Measurements from ENCODE around the gene SSPN. TPM values are rescaled to one million over a fixed set of nuclear protein-coding genes. Genes with fewer than 3 reads are reported as not detected.

Gene SSPN
- total and polyA plus RNA-seq, 8 donors = 0.61 to 11.9 (median 4.4) TPM

DNA sequence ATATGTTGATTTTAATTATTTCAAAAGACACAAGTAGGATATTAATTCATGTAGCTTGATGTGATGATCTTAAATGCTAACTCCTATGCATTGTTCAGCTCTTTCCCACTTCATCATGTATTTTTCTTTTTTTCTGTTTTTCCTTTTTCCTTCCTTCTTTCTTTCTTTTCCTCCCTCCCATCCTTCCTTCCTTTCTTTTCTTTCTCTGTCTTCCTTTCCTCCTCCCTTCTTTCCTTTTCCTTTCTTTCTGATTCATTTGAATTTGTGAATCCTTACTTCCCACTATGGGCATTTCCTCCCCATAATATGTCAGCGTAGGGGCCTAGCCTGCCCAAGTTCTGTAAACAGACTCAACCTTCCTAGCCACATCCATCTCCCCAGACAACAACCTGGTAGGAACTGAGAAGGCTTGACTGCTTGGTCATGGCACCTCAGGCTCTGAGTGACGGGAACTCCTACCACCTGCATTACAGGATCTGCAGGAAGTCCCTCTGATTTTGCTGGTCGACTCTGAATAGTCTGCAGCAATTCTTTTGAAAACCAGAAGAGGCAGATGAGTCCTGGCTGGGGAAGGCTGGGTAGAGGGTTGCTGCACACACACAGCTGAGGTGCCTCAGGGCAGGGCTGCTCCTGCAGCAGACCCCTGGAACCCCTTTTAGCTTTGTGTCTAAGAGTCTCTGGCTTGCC lies 37.2 kb upstream of the SSPN start:
- intact Hi-C loops (cut with DNase I) = no loop called here
- Histone ChIP-seq H3K9me3 (no peaks in the 10 kb centered on the region), H3K4me1 (peaks cover 6 to 20% (median 19%) of the 10 kb centered on the region in 3 donors), H3K4me3 (no peak overlapping the region), H3K27ac (no peak overlapping the region), H3K36me3 (no peaks in the 10 kb centered on the region), H3K27me3 (no peaks in the 10 kb centered on the region)
- no peak for DNase-seq
- ATAC-seq = peak in 1 of 4 donors; percentile 9
- WGBS, 2 donors = 70 to 72% methylated on average over 3 of the region's 3 CpGs
- TF ChIP-seq, protein P1, sequence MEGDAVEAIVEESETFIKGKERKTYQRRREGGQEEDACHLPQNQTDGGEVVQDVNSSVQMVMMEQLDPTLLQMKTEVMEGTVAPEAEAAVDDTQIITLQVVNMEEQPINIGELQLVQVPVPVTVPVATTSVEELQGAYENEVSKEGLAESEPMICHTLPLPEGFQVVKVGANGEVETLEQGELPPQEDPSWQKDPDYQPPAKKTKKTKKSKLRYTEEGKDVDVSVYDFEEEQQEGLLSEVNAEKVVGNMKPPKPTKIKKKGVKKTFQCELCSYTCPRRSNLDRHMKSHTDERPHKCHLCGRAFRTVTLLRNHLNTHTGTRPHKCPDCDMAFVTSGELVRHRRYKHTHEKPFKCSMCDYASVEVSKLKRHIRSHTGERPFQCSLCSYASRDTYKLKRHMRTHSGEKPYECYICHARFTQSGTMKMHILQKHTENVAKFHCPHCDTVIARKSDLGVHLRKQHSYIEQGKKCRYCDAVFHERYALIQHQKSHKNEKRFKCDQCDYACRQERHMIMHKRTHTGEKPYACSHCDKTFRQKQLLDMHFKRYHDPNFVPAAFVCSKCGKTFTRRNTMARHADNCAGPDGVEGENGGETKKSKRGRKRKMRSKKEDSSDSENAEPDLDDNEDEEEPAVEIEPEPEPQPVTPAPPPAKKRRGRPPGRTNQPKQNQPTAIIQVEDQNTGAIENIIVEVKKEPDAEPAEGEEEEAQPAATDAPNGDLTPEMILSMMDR (IDR thresholded peaks at IDR 0.05) = no peak
- FAIRE-seq = no peak

DNA sequence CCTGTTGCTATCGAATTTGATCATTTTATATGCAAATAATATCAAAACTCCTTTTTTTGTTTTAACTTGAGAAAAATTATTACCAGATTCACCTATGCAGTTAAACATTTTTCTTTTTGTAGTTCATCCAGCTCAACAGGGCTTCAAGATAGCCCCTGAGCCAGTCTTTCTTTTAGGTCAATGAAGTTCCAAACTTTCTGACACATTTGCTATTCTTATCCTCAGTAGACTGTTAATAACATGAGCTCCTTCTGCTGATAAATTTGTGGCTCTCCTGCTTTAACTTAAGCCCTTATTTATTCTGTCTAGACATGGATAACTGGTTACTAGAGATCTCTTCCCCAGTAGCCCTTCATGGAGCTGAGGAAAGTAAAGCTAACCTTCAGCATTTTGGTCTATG lies 33.2 kb upstream of the SSPN start:
- 69 to 72% methylated on average over 1 of the region's 1 CpG for WGBS, 2 donors
- TF ChIP-seq, protein P1 (IDR thresholded peaks at IDR 0.05) = no peak

DNA sequence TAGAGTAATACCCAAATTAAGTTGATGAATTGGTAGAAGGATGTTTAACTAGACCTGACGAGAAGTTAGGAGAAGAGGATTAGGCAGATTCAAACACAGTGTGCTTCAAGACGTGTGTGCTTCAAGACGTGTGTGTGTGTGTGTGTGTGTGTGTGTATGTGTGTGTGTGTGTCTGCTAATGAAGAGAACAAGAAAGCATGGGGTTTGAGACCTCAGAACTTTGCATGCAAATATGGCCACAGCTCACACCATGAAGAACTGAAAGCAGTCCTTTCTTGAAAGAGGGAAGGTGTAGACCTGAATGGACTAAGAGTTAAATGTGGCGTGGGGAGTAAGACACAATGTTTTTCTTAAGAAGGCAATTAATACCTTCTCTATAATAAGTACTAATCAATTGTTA lies 32.5 kb upstream of the SSPN start:
- Histone ChIP-seq H3K27me3 (no peaks in the 10 kb centered on the region), H3K27ac (no peak overlapping the region), H3K36me3 (no peaks in the 10 kb centered on the region), H3K4me3 (no peak overlapping the region), H3K4me1 (no peaks in the 10 kb centered on the region), H3K9me3 (no peaks in the 10 kb centered on the region)
- DNase-seq (no peak), ATAC-seq (no peak), FAIRE-seq (no peak)
- 78 to 80% methylated on average over 4 of the region's 4 CpGs for WGBS, 2 donors
- intact Hi-C loops (cut with DNase I) = no loop called here
- TF ChIP-seq, protein P1 (IDR thresholded peaks at IDR 0.05) = no peak

More for the DNA sequence above, 33.2 kb upstream of the SSPN start:
- no peaks in the 10 kb centered on the region for H3K36me3 ChIP-seq
- H3K4me3 ChIP-seq = no peak overlapping the region
- peaks cover 0 to 4% (median 4%) of the 10 kb centered on the region in 3 donors for H3K4me1 ChIP-seq
- H3K27me3 ChIP-seq = no peaks in the 10 kb centered on the region
- no peak for FAIRE-seq
- DNase-seq = no peak
- H3K27ac ChIP-seq = no peak overlapping the region
- no peaks in the 10 kb centered on the region for H3K9me3 ChIP-seq
- ATAC-seq = no peak
- intact Hi-C loops (cut with DNase I) = no loop called here

DNA sequence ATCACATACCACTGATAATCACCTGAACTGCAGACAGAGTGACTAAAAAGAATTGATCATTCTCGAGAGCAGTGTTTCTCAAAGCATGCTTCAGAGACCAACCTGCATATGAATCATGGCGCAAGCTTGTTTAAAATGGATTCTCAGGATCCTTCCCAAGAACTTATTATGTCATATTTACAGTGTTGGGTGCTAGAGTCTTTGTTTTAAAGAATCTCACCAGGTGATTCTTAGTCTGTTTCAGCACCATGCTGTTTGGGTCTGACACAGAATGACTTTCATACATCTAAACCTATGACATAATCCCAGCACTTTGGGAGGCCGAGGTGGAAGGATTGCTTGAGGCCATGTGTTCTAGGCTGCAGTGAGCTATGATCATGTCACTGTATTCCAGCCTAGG lies 31.3 kb upstream of the SSPN start:
- intact Hi-C loops (cut with DNase I) = no loop called here
- H3K4me1 ChIP-seq = no peaks in the 10 kb centered on the region
- ATAC-seq = no peak
- no peak overlapping the region for H3K27ac ChIP-seq
- WGBS, 2 donors = 41 to 57% methylated on average over 3 of the region's 3 CpGs
- FAIRE-seq = no peak
- H3K27me3 ChIP-seq = no peaks in the 10 kb centered on the region
- H3K4me3 ChIP-seq = no peak overlapping the region
- no peaks in the 10 kb centered on the region for H3K36me3 ChIP-seq
- TF ChIP-seq, protein P1 (IDR thresholded peaks at IDR 0.05) = no peak
- H3K9me3 ChIP-seq = no peaks in the 10 kb centered on the region
- no peak for DNase-seq

DNA sequence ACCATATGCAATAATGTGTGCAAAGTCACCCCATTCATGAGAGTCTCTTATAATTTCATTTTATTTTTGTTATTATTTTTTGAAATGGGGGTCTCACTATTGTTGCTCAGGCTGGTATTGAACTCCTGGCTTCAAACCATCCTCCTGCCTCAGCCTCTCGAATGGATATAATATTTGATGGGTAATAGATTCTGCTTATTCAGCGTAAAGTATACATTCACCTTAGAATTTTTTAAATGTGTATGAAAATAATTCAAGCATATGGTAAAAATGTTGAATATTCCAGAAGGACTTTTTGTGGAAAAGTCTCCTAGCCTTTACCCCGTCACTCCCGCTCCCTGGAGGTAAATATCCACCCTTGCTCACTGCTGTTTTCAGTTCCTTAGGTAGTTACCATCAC lies 23.4 kb upstream of the SSPN start:
- Histone ChIP-seq H3K27me3 (no peaks in the 10 kb centered on the region), H3K4me1 (no peaks in the 10 kb centered on the region), H3K27ac (no peak overlapping the region), H3K36me3 (no peaks in the 10 kb centered on the region), H3K4me3 (no peak overlapping the region), H3K9me3 (no peaks in the 10 kb centered on the region)
- FAIRE-seq (peak; percentile 17), DNase-seq (no peak), ATAC-seq (no peak)
- TF ChIP-seq, protein P1 (IDR thresholded peaks at IDR 0.05) = no peak
- intact Hi-C loops (cut with DNase I) = no loop called here
- WGBS, 2 donors = 88 to 89% methylated on average over 4 of the region's 4 CpGs
